ENCODE results near the gene KCTD7. TPM values are rescaled to one million over a fixed set of nuclear protein-coding genes. Genes with fewer than 3 reads are reported as not detected.
A peak's percentile ranks its signal among the peaks of the same experiment; 100 is the strongest.
"Not testable (repeated sequence)": the region's sequence is repeated elsewhere in the genome, so short reads cannot be mapped to it uniquely, and the experiment has no call there.

The KCTD7 gene
- total RNA-seq, 1 donor = 14.8 TPM

DNA sequence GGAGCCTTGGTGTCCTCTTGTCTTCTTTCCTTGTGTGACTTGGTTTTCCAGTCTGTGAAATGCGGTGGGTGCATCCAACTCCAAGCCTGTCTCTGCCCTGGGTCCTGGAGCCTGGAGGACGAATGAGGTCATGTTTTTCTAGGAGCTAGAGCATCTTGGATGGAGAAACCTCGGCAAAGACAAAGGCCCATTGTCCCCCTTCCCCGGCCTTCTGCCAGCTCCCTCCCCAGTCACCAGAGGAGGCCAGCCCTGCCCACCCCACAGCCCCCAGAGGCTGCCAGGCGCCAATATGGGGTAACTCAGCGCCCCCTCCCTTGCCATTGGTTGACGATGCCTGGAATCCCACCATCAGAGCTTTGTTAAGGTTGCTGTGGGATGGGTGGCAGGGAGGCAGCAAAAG lies 40.4 kb downstream of the KCTD7 start:
- no peak for TF ChIP-seq CTCF (IDR thresholded peaks at IDR 0.05; ENCODE audit: extremely low read depth, low read depth, low read length)
- Histone ChIP-seq H3K9me3 (ENCODE audit: low read depth, low read length) (no peaks in the 10 kb centered on the region), H4K20me1 (ENCODE audit: insufficient read depth, low read length) (peaks cover 18% of the 10 kb centered on the region), H3K79me2 (ENCODE audit: insufficient read depth, low read length) (peaks cover 67% of the 10 kb centered on the region), H3K36me3 (ENCODE audit: insufficient read depth, low read length) (peaks cover 10% of the 10 kb centered on the region), H3K4me1 (ENCODE audit: insufficient read depth, low read length) (peaks cover 3% of the 10 kb centered on the region), H3K4me2 (ENCODE audit: insufficient read depth, low read length) (no peak overlapping the region), H3K4me3 (ENCODE audit: insufficient read depth, low read length) (no peak overlapping the region), H3K27ac (ENCODE audit: low read depth, low read length) (no peak overlapping the region), H3K27me3 (ENCODE audit: insufficient read depth, low read length) (no peaks in the 10 kb centered on the region), H2AFZ (ENCODE audit: low read length) (no peak overlapping the region)
- DNase-seq (ENCODE audit: insufficient read length, low spot score, missing footprints) = no peak

GRCh38 chr7:66669496-66669895 lies 40.8 kb downstream of the KCTD7 start:
- H3K4me1 ChIP-seq (ENCODE audit: insufficient read depth, low read length) = peaks cover 3% of the 10 kb centered on the region
- peaks cover 67% of the 10 kb centered on the region for H3K79me2 ChIP-seq (ENCODE audit: insufficient read depth, low read length)
- no peaks in the 10 kb centered on the region for H3K9me3 ChIP-seq (ENCODE audit: low read depth, low read length)
- no peak for DNase-seq (ENCODE audit: insufficient read length, low spot score, missing footprints)
- no peak overlapping the region for H2AFZ ChIP-seq (ENCODE audit: low read length)
- no peak overlapping the region for H3K4me3 ChIP-seq (ENCODE audit: insufficient read depth, low read length)
- H3K4me2 ChIP-seq (ENCODE audit: insufficient read depth, low read length) = no peak overlapping the region
- TF ChIP-seq CTCF (IDR thresholded peaks at IDR 0.05; ENCODE audit: extremely low read depth, low read depth, low read length) = no peak
- no peaks in the 10 kb centered on the region for H3K27me3 ChIP-seq (ENCODE audit: insufficient read depth, low read length)
- H4K20me1 ChIP-seq (ENCODE audit: insufficient read depth, low read length) = peaks cover 18% of the 10 kb centered on the region
- peaks cover 10% of the 10 kb centered on the region for H3K36me3 ChIP-seq (ENCODE audit: insufficient read depth, low read length)
- H3K27ac ChIP-seq (ENCODE audit: low read depth, low read length) = no peak overlapping the region

- Histone ChIP-seq H4K20me1 (ENCODE audit: insufficient read depth, low read length) (peaks cover 10% of the 10 kb centered on the region), H3K27me3 (ENCODE audit: insufficient read depth, low read length) (no peaks in the 10 kb centered on the region), H3K27ac (ENCODE audit: low read depth, low read length) (no peak overlapping the region), H3K4me3 (ENCODE audit: insufficient read depth, low read length) (no peak overlapping the region), H3K79me2 (ENCODE audit: insufficient read depth, low read length) (peaks cover 65% of the 10 kb centered on the region), H2AFZ (ENCODE audit: low read length) (no peak overlapping the region), H3K9me3 (ENCODE audit: low read depth, low read length) (no peaks in the 10 kb centered on the region), H3K36me3 (ENCODE audit: insufficient read depth, low read length) (peaks cover 10% of the 10 kb centered on the region), H3K4me2 (ENCODE audit: insufficient read depth, low read length) (no peak overlapping the region), H3K4me1 (ENCODE audit: insufficient read depth, low read length) (peaks cover 3% of the 10 kb centered on the region)
- no peak for TF ChIP-seq CTCF (IDR thresholded peaks at IDR 0.05; ENCODE audit: extremely low read depth, low read depth, low read length)
- DNase-seq (ENCODE audit: insufficient read length, low spot score, missing footprints) = no peak
Observed at GRCh38 chr7:66671034-66671433, 42.4 kb downstream of the KCTD7 start.

DNA sequence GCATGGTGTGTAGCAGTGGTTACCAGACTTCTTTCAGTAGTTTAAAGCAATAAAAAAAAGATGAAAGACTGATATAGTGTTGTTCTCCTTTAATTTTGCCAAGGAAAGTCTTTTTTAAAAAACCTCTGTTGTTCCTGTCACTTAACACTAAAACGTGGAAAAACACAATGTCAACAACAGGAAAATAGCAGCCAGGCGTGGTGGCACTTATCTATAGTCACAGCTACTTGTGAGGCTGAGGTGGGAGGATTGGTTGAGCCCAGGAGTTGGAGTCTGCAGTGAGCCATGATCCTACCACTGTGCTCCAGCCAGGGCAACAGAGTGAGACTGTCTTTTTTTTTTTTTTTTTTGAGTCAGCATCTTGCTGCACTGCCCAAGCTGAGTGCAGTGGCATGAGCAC lies 42.8 kb downstream of the KCTD7 start:
- not testable (repeated sequence) for H3K36me3 ChIP-seq (ENCODE audit: insufficient read depth, low read length); H3K4me1 ChIP-seq (ENCODE audit: insufficient read depth, low read length); H3K4me2 ChIP-seq (ENCODE audit: insufficient read depth, low read length); H3K27me3 ChIP-seq (ENCODE audit: insufficient read depth, low read length); H2AFZ ChIP-seq (ENCODE audit: low read length); H3K27ac ChIP-seq (ENCODE audit: low read depth, low read length); H3K4me3 ChIP-seq (ENCODE audit: insufficient read depth, low read length); H3K9me3 ChIP-seq (ENCODE audit: low read depth, low read length); DNase-seq (ENCODE audit: insufficient read length, low spot score, missing footprints)
- peaks cover 10% of the 10 kb centered on the region for H4K20me1 ChIP-seq (ENCODE audit: insufficient read depth, low read length)
- H3K79me2 ChIP-seq (ENCODE audit: insufficient read depth, low read length) = peaks cover 64% of the 10 kb centered on the region

DNA sequence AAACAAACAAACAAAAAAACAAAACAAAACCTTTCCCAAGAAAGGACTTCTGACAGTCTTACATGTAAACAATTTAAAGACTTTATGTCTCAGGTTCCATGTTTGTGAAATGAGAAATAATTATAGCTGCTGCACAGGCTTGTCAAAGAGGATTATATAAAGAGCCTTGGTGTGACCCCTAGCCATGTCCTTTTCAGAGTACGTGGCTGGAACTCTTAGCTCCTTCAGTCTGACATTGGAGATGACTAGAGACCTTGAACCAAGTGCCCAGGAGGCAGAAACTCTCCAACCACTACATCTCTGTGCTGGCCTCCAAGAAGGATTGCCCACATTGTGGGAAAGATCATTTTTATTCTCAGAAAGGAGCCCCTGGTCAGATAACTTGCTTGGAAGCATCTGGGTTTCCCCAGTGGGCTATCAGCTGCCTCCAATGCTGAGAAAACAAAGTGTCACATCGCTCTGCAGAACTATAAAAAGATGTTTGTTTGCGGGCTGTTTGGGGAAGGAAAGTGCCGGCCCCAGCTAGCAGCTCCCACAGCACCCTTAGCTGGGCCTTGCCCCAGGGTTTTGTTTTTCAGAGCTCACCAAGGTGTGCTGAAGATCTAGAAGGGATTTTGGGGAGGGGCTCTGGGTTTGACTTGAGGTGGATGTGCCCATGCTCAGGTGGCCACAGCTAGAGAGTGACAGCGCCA lies 43.9 kb downstream of the KCTD7 start:
- H2AFZ ChIP-seq (ENCODE audit: low read length); H3K36me3 ChIP-seq (ENCODE audit: insufficient read depth, low read length); H4K20me1 ChIP-seq (ENCODE audit: insufficient read depth, low read length); H3K4me3 ChIP-seq (ENCODE audit: insufficient read depth, low read length); H3K9me3 ChIP-seq (ENCODE audit: low read depth, low read length); H3K4me2 ChIP-seq (ENCODE audit: insufficient read depth, low read length); H3K27me3 ChIP-seq (ENCODE audit: insufficient read depth, low read length); H3K4me1 ChIP-seq (ENCODE audit: insufficient read depth, low read length); DNase-seq (ENCODE audit: insufficient read length, low spot score, missing footprints): not testable (repeated sequence)
- Histone ChIP-seq H3K27ac (ENCODE audit: low read depth, low read length) (peak overlapping the region; percentile 77), H3K79me2 (ENCODE audit: insufficient read depth, low read length) (peaks cover 61% of the 10 kb centered on the region)

DNA sequence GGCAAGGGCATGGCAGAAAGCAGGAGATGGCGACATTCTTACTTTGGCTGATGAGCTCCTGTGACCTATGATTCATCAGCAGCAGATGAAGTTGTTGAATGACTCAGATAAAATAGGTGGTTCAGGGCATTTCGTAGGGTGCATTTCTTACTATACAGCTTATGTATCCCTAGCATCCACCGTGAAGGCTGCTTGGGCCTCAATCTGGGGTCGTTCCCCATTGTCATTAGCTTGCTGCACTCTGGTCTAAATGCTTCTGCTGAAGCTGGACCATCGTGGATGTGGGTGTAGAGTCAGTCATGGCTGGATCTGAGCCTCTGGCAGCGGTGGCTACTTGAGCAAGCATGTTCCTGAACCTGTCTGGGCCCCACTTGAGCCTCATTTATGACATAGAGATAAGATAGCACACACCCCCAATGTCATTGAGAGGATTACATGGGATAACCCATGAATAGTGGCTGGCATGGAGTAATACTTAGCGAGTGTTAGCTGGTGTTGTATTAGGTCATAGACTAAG lies 44.5 kb downstream of the KCTD7 start:
- not testable (repeated sequence) for H2AFZ ChIP-seq (ENCODE audit: low read length); H3K36me3 ChIP-seq (ENCODE audit: insufficient read depth, low read length); H3K4me2 ChIP-seq (ENCODE audit: insufficient read depth, low read length); H3K4me1 ChIP-seq (ENCODE audit: insufficient read depth, low read length); H3K4me3 ChIP-seq (ENCODE audit: insufficient read depth, low read length); H3K9me3 ChIP-seq (ENCODE audit: low read depth, low read length); H4K20me1 ChIP-seq (ENCODE audit: insufficient read depth, low read length); H3K27me3 ChIP-seq (ENCODE audit: insufficient read depth, low read length); DNase-seq (ENCODE audit: insufficient read length, low spot score, missing footprints)
- Histone ChIP-seq H3K79me2 (ENCODE audit: insufficient read depth, low read length) (peaks cover 62% of the 10 kb centered on the region), H3K27ac (ENCODE audit: low read depth, low read length) (peak overlapping the region; percentile 77)

Data from osteoblast (primary cell).